HG03066 (cell line): Measurements from ENCODE around the gene DPYSL4.
"Not testable (repeated sequence)": the region's sequence is repeated elsewhere in the genome, so short reads cannot be mapped to it uniquely, and the experiment has no call there.

Experiments
- ATAC-seq: cut with Tn5 transposase; IDR thresholded peaks from one replicate; pipeline ENCODE4 v1.9.1; 2021; ENCODE audit warnings: low read depth; ENCODE audit not compliant: unreplicated experiment

Gene DPYSL4

DNA sequence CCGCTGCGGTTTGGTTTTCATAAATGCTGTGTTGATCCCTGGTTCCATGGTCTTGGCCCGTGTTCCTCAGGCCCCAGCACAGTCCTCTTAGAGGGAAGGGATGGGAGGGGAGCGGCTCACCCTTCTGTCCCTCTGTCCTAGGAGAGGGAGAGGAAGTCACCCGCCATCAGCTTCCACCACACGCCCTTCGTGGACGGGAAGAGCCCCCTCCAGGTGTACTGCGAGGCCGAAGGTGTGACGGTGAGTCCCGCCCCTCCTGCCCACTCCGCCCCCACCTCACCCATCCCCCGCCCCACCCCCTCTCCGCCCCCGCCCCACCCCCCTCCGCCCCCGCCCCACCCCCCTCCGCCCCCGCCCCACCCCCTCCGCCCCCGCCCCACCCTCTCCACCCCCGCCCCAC, 37.5 kb upstream of the DPYSL4 start:
- no peak for ATAC-seq

DNA sequence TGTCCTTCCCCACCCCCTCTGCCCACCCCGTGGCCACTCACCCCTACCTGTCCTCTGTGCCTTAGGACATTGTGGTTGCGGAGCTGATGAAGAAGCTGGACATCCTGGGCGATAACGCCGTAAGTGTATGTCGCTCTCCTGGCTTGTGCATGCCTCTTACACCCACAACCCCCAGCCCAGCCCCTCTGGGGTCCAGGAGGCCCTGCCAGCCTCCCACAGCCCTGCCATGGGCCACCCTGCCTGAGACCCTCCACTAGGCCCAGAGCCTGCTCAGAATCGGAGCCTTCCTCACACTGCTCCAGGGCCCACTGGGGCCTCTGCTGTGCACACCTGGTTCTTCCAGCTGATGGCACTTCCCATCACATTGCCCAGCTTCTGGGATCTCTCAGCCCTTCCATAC, 36.8 kb upstream of the DPYSL4 start:
- ATAC-seq, result no peak

DNA sequence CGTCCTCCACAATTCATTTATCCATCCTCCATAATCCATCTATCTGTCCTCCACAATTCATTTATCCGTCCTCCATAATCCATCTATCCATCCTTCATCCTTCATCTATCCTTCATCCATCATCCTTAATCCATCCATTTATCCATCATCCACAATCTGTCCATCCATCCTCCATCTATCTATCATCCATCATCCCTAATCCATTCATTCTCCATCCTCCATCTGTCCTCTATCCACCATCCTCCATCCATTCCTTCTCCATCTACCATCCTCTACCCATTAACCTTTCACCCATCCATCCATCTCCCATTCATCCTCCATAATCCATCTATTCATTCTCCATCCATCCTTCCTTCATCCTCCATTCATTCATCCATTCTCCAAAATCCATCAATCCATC, 36.0 kb upstream of the DPYSL4 start:
- ATAC-seq, result no peak

DNA sequence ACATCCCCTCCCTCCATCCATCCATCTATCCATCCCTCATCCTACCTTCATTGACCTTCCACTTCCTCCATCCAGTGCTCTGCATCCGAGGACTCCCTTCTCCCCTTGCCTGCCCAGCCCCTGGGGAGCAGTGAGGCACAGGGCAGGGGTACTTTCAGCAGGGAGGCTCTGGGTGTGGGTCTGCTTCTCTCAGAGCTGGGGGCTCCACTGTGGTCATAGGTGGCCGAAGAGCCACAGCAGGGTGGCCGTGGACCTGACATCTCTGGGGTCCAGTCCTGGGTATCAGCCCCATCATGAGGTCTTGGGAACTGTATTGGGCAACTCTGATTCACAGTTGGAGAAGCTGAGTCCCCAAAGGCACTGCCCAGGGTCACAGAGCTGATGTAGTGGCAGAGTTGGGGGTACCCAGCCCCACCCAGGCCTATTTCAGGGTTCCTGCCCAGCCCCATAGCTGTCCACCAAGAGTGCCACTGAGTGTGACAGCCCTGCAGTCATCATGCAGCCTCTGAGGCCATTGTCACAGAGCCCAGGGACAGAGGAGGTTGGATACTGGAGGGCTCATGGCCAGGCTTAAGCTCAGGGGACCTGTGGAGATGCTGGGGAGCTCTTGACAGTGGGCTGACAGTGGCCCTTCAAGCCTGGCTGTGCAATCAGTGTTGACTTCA, 35.3 kb upstream of the DPYSL4 start:
- no peak for ATAC-seq

DNA sequence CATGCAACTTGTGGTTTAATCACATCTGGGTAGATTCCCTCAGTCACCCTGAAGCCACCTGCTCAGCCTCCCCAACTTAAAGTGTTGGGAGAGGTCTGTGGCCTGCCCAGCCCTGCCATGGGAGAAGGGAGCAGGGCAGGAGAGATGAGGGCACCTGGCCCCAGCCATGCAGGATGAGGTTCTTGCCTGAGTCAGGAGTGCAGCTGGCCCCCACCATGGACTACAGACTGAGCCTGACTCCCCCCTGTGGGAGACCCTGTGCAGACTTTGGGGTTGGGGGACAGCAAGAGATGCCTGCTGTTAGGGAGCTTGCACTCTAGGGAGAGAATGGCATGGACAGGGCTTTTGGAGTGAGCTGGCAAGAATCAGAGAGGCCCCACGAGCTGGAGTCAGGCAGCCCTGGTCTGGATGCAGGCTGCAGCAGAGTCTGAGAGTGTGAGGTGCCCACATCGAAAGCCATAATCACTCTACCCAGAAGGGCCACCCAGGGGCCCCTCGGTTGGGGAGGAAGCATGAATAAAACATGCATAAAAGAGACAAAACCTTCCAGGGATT, 34.7 kb upstream of the DPYSL4 start:
- no peak for ATAC-seq

DNA sequence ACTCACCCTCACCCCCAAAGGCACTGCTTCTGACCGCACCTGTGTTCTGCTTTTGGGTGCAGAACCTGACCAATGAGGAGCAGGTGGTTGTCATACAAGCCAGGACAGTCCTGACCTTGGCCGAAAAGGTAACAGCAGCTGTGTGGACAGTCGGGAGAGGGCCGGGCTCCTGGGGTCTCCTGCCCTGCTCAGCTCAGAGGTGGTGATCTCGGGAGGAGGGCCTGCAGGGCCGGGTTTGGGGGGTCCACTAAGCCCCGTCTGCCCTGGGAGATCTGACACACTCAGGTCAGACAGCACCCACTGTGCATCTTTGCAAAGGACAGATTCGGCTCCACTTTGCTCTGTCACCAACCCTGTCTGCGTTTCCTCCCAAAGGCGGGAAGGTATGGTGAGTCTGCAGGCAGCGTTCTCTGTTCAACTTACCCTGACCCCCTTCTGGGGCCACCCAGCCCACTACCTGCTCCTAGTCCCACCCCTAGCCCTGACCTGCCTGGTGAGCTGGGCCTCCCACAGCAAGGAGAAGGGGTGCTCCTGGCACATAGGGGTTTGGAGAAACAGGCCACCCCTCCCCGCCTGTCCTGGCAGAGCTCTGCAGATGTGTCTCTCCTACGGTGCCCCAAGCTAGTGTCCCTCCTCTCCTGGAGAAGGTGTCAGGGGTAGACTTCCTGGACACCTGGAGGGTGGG, 33.7 kb upstream of the DPYSL4 start:
- ATAC-seq, result no peak

DNA sequence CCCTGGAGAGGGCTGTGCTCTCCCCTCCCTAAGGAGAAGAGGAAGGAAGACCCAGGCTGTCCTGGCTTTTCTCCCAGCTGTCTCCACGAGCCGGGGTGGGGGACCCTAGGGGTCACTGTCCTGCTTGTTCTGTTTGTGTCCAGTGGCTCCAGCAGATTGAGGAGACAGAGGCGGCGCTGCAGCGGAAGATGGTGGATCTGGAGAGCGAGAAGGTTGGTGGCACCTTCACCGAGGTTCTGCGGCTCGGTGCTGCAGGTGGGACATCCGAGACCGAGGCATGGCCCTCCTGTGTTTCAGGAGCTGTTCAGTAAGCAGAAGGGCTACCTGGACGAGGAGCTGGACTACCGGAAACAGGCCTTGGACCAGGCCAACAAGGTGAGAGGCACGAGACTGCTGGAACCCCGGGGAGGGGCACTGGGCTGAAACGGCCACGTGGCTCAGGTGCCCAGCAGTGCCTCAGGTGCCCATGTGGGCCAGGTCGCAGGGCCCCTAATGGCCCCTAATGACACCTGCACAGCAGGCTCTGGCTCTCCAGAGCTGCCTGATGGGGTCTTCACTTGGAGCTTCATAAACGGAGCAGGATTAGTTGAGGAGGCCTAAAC, 33.0 kb upstream of the DPYSL4 start:
- ATAC-seq, result no peak

DNA sequence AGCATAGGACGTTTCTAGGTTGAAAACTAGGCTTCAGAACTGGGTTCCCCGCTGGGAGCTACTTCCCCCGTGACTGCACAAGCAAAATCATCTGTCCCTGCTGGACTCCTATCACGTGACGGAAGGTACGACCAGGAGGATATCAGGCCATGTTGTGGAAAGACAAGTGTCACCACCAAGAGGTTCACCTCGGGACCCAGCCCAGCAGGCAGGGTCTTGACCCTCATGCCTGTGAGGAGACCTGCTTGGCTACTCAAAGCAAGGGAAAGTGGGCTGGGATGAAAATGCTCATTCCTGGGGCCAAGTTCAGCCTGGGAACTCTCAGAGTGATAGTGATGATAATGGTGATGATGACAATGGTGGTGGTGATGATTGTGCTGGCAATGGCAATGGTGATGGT, 32.3 kb upstream of the DPYSL4 start:
- no peak for ATAC-seq

DNA sequence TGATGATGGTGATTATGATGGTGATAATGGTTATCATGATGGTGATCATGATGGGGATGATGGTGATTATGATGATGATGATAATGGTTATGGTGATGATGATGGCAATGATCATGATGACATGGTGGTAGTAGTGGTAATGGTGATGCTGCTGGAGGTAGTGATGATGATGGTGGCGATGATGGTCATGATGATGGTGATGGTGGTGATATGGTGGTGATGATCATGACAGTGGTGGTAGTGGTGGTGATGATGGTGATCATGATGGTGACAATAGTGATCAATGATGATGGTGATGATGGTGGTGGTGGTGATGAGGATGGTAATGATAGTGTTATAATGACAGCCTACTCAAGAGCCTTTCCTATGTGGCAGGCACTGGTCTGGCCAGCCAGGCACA, 31.8 kb upstream of the DPYSL4 start:
- no peak for ATAC-seq

DNA sequence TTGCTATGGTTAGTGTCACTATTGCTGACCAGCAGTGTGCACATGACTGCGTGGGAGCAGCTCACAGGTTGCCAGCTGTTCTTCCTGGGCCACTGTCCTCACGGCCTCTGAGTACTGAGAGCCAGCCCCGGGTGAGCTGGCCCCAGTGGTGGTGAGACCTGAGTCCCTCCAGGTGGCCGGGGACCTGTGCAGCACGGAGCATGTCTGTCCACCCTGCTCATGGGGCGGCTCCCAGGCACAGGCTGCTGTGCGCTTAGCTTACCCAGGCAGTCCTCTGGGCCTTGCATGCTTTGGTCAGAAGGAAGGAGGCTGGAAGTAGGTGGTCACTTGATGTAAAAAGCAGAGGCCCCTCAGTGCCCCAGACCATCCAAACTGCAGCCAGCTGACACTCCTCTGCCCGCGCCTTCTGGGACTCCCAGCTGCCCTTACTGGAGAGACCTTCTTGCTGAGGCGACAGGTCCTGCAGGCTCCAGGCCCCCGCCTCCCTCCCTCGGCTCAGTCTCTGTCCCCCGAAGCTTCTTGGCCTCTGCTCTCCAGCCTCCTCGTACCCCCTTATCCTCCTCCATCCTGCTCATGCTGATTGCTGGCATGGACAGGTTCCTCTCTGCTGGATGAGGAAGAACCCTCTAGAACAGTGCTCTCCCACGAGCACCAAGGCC, 30.9 kb upstream of the DPYSL4 start:
- no peak for ATAC-seq

DNA sequence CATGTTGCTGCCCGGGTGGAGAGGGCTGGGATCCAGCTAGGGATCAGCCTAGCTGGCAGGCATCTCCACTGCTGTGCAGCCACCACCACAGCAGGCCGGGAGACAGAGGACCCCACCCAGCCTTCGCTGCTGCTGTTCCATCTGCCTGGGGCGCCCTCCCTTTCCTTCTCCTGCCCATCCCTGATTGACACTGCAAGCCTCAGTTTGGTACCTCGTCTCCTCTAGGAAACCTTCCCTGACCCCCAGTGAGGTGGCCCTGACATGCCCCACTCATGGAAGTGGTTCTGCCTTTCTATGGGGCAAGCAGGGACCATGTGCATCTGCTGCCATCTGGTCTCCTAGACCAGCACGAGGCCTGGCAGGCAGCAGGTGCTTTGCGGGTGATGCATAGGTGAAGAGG, 30.4 kb upstream of the DPYSL4 start:
- no peak for ATAC-seq

DNA sequence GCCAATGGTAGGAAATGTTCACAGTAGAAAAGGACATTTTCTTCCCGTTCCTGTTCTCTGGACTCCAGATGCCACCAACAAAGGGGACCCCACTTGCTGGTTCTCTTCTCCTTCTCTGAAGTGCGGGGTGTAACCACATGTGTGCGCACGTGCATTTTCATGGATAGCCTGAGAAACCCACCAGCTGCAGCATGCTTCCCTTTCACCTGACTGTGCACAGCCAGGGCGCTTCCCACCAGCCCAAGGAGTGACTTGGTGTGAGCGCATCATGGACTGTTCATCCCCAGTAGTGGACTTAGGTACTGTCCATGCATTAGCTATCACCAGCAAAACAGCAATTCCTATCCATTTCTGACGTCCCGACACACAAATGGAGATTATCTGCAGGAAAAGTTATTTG, 29.6 kb upstream of the DPYSL4 start:
- no peak for ATAC-seq

DNA sequence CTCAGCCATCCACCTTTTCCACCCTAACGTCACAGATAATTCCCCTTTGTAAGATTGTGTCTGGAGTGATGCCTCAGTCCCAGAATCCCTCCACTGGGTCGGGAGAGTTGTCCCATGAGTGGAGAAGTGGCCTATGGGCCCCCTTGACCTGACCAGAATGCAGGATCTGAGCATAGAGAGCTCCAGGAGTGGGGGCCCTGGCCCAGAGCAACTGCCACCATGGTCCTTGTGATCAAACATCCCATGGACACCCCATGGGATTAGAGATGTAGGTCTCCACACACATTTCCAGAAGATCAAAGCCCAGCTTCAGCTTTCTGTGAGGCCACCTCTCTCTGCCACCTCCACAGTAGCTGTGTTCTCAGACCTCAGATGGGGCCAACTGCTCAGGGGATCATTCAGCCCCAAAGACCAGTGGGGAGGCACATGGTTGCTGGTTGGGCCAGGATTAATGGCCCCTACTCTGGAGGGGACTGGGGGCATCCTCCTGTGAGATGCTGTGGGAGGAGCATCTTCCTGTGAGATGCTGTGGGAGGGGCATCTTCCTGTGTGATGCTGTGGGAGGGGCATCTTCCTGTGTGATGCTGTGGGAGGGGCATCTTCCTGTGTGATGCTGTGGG, 28.5 kb upstream of the DPYSL4 start:
- ATAC-seq, result no peak

DNA sequence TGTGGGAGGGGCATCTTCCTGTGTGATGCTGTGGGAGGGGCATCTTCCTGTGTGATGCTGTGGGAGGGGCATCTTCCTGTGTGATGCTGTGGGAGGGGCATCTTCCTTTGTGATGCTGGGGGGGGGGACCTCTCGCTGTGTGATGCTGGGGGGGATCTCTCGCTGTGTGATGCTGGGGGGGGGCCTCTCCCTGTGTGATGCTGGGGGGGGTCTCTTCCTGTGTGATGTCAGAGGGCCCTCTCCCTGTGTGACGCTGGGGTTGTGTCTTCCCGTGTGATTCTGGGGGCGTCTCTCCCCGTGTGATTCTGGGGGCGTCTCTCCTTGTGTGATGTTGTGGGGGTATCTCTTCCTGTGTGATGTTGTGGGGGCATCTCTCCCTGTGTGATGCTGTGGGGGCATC, 27.9 kb upstream of the DPYSL4 start:
- ATAC-seq, result no peak

DNA sequence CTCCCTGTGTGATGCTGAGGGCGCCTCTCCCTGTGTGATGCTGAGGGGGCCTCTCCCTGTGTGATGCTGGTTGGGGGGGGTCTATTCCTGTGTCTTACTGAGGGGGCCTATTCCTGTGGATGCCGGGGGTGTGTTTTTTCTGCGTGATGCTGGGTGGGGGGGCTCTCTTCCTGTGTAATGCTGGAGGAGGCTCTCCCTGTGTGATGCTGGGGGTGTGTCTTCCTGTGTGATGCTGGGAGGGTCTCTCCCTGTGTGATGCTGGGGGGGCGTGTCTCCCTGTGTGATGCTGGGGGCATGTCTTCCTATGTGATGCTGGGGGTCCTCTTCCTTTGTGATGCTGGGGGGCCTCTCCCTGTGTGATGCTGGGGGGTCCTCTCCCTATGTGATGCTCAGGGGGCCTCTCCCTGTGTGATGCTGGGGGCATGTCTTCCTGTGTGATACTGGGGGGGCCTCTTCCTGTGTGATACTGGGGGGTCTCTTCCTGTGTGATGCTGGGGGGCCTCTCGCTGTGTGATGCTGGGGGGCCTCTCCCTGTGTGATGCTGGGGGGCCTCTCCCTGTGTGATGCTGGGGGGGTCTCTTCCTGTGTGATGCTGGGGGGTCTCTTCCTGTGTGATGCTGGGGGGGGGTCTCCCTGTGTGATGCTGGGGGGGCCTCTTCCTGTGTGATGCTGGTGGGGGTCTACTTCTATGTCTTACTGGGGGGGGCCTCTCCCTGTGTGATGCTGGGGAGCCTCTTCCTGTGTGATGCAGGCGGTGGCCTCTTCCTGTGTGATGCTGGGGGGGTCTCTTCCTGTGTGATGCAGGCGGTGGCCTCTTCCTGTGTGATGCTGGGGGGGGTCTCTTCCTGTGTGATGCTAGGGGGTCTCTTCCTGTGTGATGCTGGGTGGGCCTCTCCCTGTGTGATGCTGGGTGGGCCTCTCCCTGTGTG, 27.2 kb upstream of the DPYSL4 start:
- ATAC-seq, result not testable (repeated sequence)

DNA sequence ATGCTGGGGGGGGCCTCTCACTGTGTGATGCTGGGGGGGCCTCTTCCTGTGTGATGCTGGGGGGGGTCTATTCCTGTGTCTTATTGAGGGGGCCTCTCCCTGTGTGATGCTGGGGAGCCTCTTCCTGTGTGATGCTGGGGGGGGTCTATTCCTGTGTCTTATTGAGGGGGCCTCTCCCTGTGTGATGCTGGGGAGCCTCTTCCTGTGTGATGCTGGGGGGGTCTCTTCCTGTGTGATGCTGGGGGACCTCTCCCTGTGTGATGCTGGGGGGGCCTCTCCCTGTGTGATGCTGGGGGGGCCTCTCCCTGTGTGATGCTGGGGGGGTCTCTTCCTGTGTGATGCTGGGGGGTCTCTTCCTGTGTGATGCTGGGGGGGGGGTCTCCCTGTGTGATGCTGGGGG, 26.5 kb upstream of the DPYSL4 start:
- not testable (repeated sequence) for ATAC-seq

DNA sequence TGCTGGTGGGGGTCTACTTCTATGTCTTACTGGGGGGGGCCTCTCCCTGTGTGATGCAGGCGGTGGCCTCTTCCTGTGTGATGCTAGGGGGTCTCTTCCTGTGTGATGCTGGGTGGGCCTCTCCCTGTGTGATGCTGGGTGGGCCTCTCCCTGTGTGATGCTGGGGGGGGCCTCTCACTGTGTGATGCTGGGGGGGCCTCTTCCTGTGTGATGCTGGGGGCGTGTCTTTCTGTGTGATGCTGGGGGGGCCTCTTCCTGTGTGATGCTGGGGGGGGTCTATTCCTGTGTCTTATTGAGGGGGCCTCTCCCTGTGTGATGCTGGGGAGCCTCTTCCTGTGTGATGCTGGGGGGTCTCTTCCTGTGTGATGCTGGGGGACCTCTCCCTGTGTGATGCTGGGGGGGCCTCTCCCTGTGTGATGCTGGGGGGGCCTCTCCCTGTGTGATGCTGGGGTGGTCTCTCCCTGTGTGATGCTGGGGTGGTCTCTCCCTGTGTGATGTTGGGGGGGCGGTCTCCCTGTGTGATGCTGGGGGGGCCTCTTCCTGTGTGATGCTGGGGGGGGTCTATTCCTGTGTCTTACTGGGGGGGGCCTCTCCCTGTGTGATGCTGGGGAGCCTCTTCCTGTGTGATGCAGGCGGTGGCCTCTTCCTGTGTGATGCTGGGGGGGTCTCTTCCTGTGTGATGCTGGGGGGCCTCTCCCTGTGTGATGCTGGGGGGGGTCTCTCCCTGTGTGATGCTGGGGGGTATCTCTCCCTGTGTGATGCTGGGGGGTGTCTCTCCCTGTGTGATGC, 25.7 kb upstream of the DPYSL4 start:
- not testable (repeated sequence) for ATAC-seq

DNA sequence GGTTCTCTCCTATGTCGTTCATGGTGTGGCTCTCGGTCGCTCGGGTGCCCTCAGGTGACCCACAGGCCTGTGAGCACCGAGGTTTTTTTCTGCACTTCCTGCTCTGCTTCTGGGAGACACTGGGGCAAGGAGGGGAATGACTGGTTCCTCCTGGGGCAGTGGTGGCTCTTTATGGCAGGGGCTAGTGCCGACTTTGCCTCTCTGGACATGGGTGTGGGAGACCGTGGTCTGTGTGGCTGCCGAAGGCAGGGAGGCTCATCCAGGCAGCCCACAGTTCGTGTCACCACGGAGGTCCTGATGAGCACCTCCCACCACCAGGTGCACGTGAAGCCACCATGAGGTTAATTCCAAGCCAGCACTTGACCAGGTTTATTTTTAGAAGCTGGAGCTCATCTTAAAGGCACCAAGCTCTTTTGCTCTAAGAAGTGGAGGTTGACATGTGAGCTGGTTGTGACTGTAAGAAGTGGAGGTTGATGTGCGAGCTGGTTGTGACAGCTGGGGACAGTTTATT, 24.7 kb upstream of the DPYSL4 start:
- no peak for ATAC-seq
